GM12878 (cell line): ENCODE results near the gene CSRP1. TPM values are rescaled to one million over a fixed set of nuclear protein-coding genes. Genes with fewer than 3 reads are reported as not detected.

Source experiments
- ATAC-seq: fragments of 200-7000 bp; cut with Tn5 transposase; 3 replicates; pipeline ENCODE4 v1.9.1; 2020; ENCODE audit warnings: mild to moderate bottlenecking, moderate library complexity
- BruUV-seq: library from RNA; stranded (reverse); fragments of 400-500 nt; replicated peaks from 2 replicates; lab custom pipeline; 2021; lab: Mats Ljungman, UMichigan
- CTCF ChIA-PET: fragments of 300-600 bp; sonication (Branson Sonifier 250); formaldehyde crosslinking; extraction: SDS; loops from one replicate; lab custom pipeline; 2021; ENCODE audit warnings: inconsistent platforms; lab: Yijun Ruan, JAX
- POLR2A ChIA-PET: fragments of 350-600 bp; formaldehyde crosslinking; extraction: SDS; loops from one replicate; lab custom pipeline; 2021; ENCODE audit warnings: inconsistent platforms; lab: Charles Lee
- RAD21 ChIA-PET: fragments of 300-600 bp; sonication (Branson Sonifier 250); formaldehyde crosslinking; loops from one replicate; lab custom pipeline; 2023; ENCODE audit warnings: antibody characterized with exemption; ENCODE audit not compliant: unreplicated experiment; lab: Charles Lee
- SMC1A ChIA-PET: fragments of 300-600 bp; sonication (Branson Sonifier 250); formaldehyde crosslinking; loops from one replicate; lab custom pipeline; 2023; ENCODE audit not compliant: unreplicated experiment, uncharacterized antibody; lab: Charles Lee
- DNase-seq: peaks from one replicate; pipeline ENCODE4 v3.0.0-alpha.2; 2011; ENCODE audit warnings: low read depth, low spot score
- FAIRE-seq: peaks from 3 replicates; lab custom pipeline; 2011; peaks lifted over from hg19 to GRCh38; lab: Jason Lieb, UNC
- H2AFZ ChIP-seq: 2 replicates; pipeline ENCODE4 v1.6.0; 2011; ENCODE audit warnings: low read depth, low read length, control low read depth; ENCODE audit not compliant: control insufficient read depth
- H3K27ac ChIP-seq: 2 replicates; pipeline ENCODE4 v1.5.1; 2011; ENCODE audit warnings: control low read depth; ENCODE audit not compliant: control insufficient read depth, insufficient read depth
- H3K27me3 ChIP-seq, 2 experiments: replicated peaks in 1 of 2; 2 replicates each; pipeline versions ENCODE4 v1.6.0 to v1.6.1; 2011; ENCODE audit warnings: low read length in 1 of 2; ENCODE audit not compliant: control insufficient read depth in 2 of 2, insufficient read depth in 2 of 2
- H3K36me3 ChIP-seq, 2 experiments: 2 replicates each; pipeline ENCODE4 v1.5.1; 2011; ENCODE audit warnings: low read length in 1 of 2; ENCODE audit not compliant: control insufficient read depth in 2 of 2, insufficient read depth in 2 of 2
- H3K4me1 ChIP-seq: 2 replicates; pipeline ENCODE4 v1.6.1; 2011; ENCODE audit warnings: mild to moderate bottlenecking, low read length, moderate library complexity, mixed read lengths; ENCODE audit not compliant: control insufficient read depth, insufficient read depth
- H3K4me2 ChIP-seq: 2 replicates; pipeline ENCODE4 v1.6.0; 2011; ENCODE audit warnings: control low read depth; ENCODE audit not compliant: control insufficient read depth, insufficient read depth
- H3K4me3 ChIP-seq: fragments of 200-600 bp; sonication (generic); 2 replicates; pipeline ENCODE4 v1.5.1; 2016
- H3K79me2 ChIP-seq: 2 replicates; pipeline ENCODE4 v1.6.0; 2011; ENCODE audit warnings: low read length; ENCODE audit not compliant: control insufficient read depth, insufficient read depth
- H3K9ac ChIP-seq: 2 replicates; pipeline ENCODE4 v1.8.0; 2011; ENCODE audit warnings: low read length, control low read depth, mixed read lengths; ENCODE audit not compliant: control insufficient read depth, insufficient read depth
- H3K9me3 ChIP-seq: replicated peaks from 3 replicates; pipeline ENCODE4 v1.5.1; 2011; ENCODE audit warnings: mild to moderate bottlenecking, low read length; ENCODE audit not compliant: control insufficient read depth, insufficient read depth
- H4K20me1 ChIP-seq: 2 replicates; pipeline ENCODE4 v1.6.0; 2011; ENCODE audit not compliant: control insufficient read depth, insufficient read depth
- CBFB ChIP-seq: IDR thresholded peaks from 2 replicates; pipeline ENCODE4 v1.6.1; 2016; ENCODE audit warnings: antibody characterized with exemption, low read depth
- DPF2 ChIP-seq: fragments of 450-650 bp; IDR thresholded peaks from 2 replicates; pipeline ENCODE4 v1.6.1; 2017; ENCODE audit warnings: mild to moderate bottlenecking
- EED ChIP-seq: sonication (generic); IDR thresholded peaks from 2 replicates; pipeline ENCODE4 v1.6.1; 2016; ENCODE audit warnings: antibody characterized with exemption, low read depth
- EGR1 ChIP-seq, 2 experiments: IDR thresholded peaks; 1 replicate in 1 of 2; 2 replicates in 1 of 2; pipeline ENCODE4 v1.6.1; 2011 to 2012; ENCODE audit warnings: low read depth in 2 of 2, low read length in 2 of 2, borderline replicate concordance in 1 of 2, mild to moderate bottlenecking in 1 of 2, moderate library complexity in 1 of 2
- EP300 ChIP-seq, 2 experiments: fragments of 150-350 bp in 1 of 2; IDR thresholded peaks; 2 replicates each; pipeline ENCODE4 v1.6.1; 2011 to 2012; ENCODE audit warnings: low read depth in 2 of 2, low read length in 2 of 2, borderline replicate concordance in 1 of 2, improper control_type of control experiment in 1 of 2, inconsistent platforms in 1 of 2; ENCODE audit not compliant: control insufficient read depth in 1 of 2
- IKZF1 ChIP-seq: fragments of 450-650 bp; conservative IDR thresholded peaks from 2 replicates; pipeline ENCODE4 v1.6.1; 2017; ENCODE audit warnings: antibody characterized with exemption, mild to moderate bottlenecking
- IKZF2 ChIP-seq, 2 experiments: fragments of 450-650 bp; IDR thresholded peaks; 2 replicates each; pipeline ENCODE4 v1.6.1; 2017; ENCODE audit warnings: mild to moderate bottlenecking in 2 of 2, moderate library complexity in 2 of 2
- LARP7 ChIP-seq: fragments of 450-650 bp; IDR thresholded peaks from 2 replicates; pipeline ENCODE4 v1.6.1; 2017; ENCODE audit warnings: mild to moderate bottlenecking
- PML ChIP-seq: IDR thresholded peaks from 2 replicates; pipeline ENCODE4 v1.6.1; 2012; ENCODE audit warnings: low read length, inconsistent platforms
- RELA ChIP-seq: fragments of 450-650 bp; IDR thresholded peaks from 2 replicates; pipeline ENCODE4 v1.8.0; 2014; ENCODE audit warnings: borderline replicate concordance; ENCODE audit not compliant: partially characterized antibody
- RUNX3 ChIP-seq: IDR thresholded peaks from 2 replicates; pipeline ENCODE4 v1.6.1; 2012; ENCODE audit warnings: low read length, inconsistent platforms
- SP1 ChIP-seq: IDR thresholded peaks from one replicate; pipeline ENCODE4 v1.6.1; 2011; ENCODE audit warnings: low read depth, low read length
- TCF12 ChIP-seq: IDR thresholded peaks from 2 replicates; pipeline ENCODE4 v1.6.1; 2011; ENCODE audit warnings: low read depth, mild to moderate bottlenecking, low read length
- WGBS: methylation state at CpG from one replicate; pipeline ENCODE4 v1.1.6; 2016; ENCODE audit warnings: low lambda C conversion rate; ENCODE audit not compliant: insufficient replicate concordance, insufficient coverage; ENCODE audit errors: missing lambda C conversion rate; 5-methylcytosine and 5-hydroxymethylcytosine counted together
- in situ Hi-C: fragments of 300-500 bp; cut with MboI; formaldehyde crosslinking; loops from 9 replicates; pipeline ENCODE4 v1.14.3; 2018; ENCODE audit warnings: mixed read lengths
- intact Hi-C: fragments of 100-400 bp; cut with micrococcal nuclease; formaldehyde crosslinking; loops from one replicate; pipeline ENCODE4 v1.14.2; 2022; ENCODE audit not compliant: unreplicated experiment
- polyA plus RNA-seq, 11 experiments: library from polyadenylated mRNA; depleted of rRNA in 4 of 11; unstranded in 6 of 11; stranded (reverse) in 5 of 11; fragments of >200 nt; fragmentation: Nextera tagmentation in 4 of 11; fragmentation: Illumina TruSeq in 1 of 11; extraction: Ambion mirVana in 4 of 11; extraction: Trizol in 1 of 11; gene quantifications; 1 replicate in 1 of 11; 2 replicates in 10 of 11; pipeline versions ENCODE4 v1.2.1 to v1.2.3, GENCODE V29; 2011 to 2016; ENCODE audit warnings: inconsistent platforms in 2 of 11, missing spikeins in 2 of 11, low read depth in 1 of 11
- total RNA-seq, 4 experiments: library from RNA; depleted of rRNA in 3 of 4; stranded (reverse); fragments of >200 nt in 3 of 4; fragmentation: Illumina TruSeq in 1 of 4; extraction: Trizol in 1 of 4; gene quantifications; 2 replicates each; pipeline versions ENCODE4 v1.2.1 to v1.2.3, GENCODE V29; 2013 to 2021

The CSRP1 gene
- total and polyA plus RNA-seq, 10 of the 15 experiments (the other 5 are each of a cell fraction or from before 2014, with no cell fraction given): 23.4 to 99.2 (median 80.7) TPM

DNA sequence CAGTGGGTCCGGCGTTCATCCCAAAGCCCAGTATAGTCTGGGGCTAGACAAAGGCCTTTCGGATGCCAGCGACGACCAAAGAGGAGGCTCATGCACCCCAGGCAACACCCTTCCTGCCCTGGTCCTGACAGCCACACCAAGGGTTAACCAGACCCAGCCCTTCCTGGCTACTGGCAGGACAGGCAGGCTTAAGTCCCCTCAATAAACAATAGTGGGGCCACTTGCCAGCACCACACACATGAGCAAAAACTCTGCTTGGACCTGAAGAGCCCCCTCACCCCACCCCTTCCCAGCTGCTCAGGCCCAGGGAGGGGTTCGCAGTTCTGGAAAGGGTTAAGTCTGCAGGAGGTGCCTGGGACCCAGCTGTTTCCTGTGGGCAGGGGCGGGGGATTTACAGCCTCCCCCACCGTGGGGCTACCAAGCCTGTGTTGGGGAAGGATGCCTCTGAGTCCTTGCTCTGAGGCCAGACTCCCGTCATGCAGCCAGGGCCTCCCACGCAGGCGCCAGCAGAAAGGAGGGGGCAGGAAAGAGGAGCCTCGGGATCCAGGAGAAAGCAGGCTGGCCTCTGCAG, 56.1 kb downstream of the CSRP1 start:
- intact Hi-C loops: no loop called here
- Histone ChIP-seq H3K79me2 (no peaks in the 10 kb centered on the region), H3K9ac (no peak overlapping the region), H3K27me3 (no peaks in the 10 kb centered on the region), H3K27ac (no peak overlapping the region), H3K4me2 (peak overlapping the region; percentile 11; the same call in 1 of the 2 replicates), H4K20me1 (no peaks in the 10 kb centered on the region), H2AFZ (peak overlapping the region; percentile 66), H3K4me3 (no peak overlapping the region), H3K4me1 (peaks cover 31% of the 10 kb centered on the region), H3K9me3 (no peaks in the 10 kb centered on the region; the same call in 2 of the 3 replicates), H3K36me3 (no peaks in the 10 kb centered on the region)
- POLR2A ChIA-PET: interaction anchor here (4.6 to 8.2 kb wide), 2 partner anchors 18 to 30 kb away, joined by 17 to 59 read pairs; partner anchors contain the start of gene PHLDA3
- whole genome bisulfite sequencing: 22% methylated on average over 12 of the region's 12 CpGs
- CTCF ChIA-PET: interaction anchor here (1.2 to 16.5 kb wide), 5 partner anchors 12 to 63 kb away, joined by 3 to 455 read pairs (median 149); partner anchors contain the start of gene PHLDA3
- DNase-seq: no peak
- no TSS peak for BruUV-seq
- RAD21 ChIA-PET: interaction anchor here (1.0 to 13.7 kb wide), 6 partner anchors 8 to 62 kb away, joined by 3 to 301 read pairs (median 20); partner anchors contain the start of gene PHLDA3
- no peak for FAIRE-seq
- SMC1A ChIA-PET: interaction anchor here (0.8 to 8.5 kb wide), 8 partner anchors 10 to 65 kb away, joined by 3 to 182 read pairs (median 6); no protein-coding TSS in a partner anchor
- ATAC-seq: peak; percentile 31
- TF ChIP-seq RELA: peak; percentile 26
- 0 out of 4 replicates have a peak, but pooled peaks of 1 of the 2 experiments have one; percentile 20 for TF ChIP-seq IKZF2 (IDR thresholded peaks at IDR 0.05)
- no peak for TF ChIP-seq PML
- peak; percentile 76 for TF ChIP-seq RUNX3
- peak; percentile 45; the same call in 1 of the 2 replicates for TF ChIP-seq IKZF1
- no peak for TF ChIP-seq EP300 (IDR thresholded peaks at IDR 0.05; ENCODE audit: borderline replicate concordance in 1 of 2, control insufficient read depth in 1 of 2, low read depth in 2 of 2, low read length in 2 of 2)
- TF ChIP-seq DPF2: 0 out of 2 replicates have a peak, but pooled peaks have one; percentile 16
- 0 out of 2 replicates have a peak, but pooled peaks have one; percentile 45 for TF ChIP-seq EED
- peak in 1 of 2 experiments; percentile 69; a peak in 2 of 3 replicates for TF ChIP-seq EGR1 (IDR thresholded peaks at IDR 0.05; ENCODE audit: borderline replicate concordance in 1 of 2, low read depth in 2 of 2, low read length in 2 of 2)
- peak; percentile 39 for TF ChIP-seq SP1
- TF ChIP-seq CBFB: no peak
- peak; percentile 66; the same call in 1 of the 2 replicates for TF ChIP-seq TCF12
- TF ChIP-seq LARP7: no peak
- in situ Hi-C loops: no loop called here
